ENCODE data around the gene MN1. TPM values are rescaled to one million over a fixed set of nuclear protein-coding genes. Genes with fewer than 3 reads are reported as not detected.

Gene MN1
- total RNA-seq, 2 donors from 2014 or later: 1.0 to 5.6 TPM

GRCh38 chr22:27775758-27776649 lies 25.6 kb downstream of the MN1 start:
- Histone ChIP-seq H3K36me3 (replicated peaks in 1 of 2; ENCODE audit: insufficient read depth in 1 of 2, low read depth in 2 of 2) (no peaks in the 10 kb centered on the region), H3K9me3 (no peaks in the 10 kb centered on the region), H3K4me3 (no peak overlapping the region), H3K4me1 (no peaks in the 10 kb centered on the region), H3K27me3 (no peaks in the 10 kb centered on the region), H3K27ac (no peak overlapping the region)
- intact Hi-C loops (cut with DNase I): no loop called here
- TF ChIP-seq CTCF (IDR thresholded peaks at IDR 0.05): no peak
- TF ChIP-seq POLR2A (IDR thresholded peaks at IDR 0.05): no peak
- DNase-seq (no peak), ATAC-seq (no peak)
- 42 to 49% methylated on average over 13 to 17 of the region's 17 CpGs for WGBS, 2 donors

- ATAC-seq (no peak), DNase-seq (no peak)
- intact Hi-C loops (cut with DNase I): no loop called here
- TF ChIP-seq POLR2A (IDR thresholded peaks at IDR 0.05) (no peak), CTCF (IDR thresholded peaks at IDR 0.05) (no peak)
- Histone ChIP-seq H3K27me3 (no peaks in the 10 kb centered on the region), H3K27ac (no peak overlapping the region), H3K4me3 (no peak overlapping the region), H3K4me1 (no peaks in the 10 kb centered on the region), H3K9me3 (no peaks in the 10 kb centered on the region), H3K36me3 (replicated peaks in 1 of 2; ENCODE audit: insufficient read depth in 1 of 2, low read depth in 2 of 2) (no peaks in the 10 kb centered on the region)
- 71 to 75% methylated on average over 12 to 18 of the region's 18 CpGs for WGBS, 2 donors
Observed at GRCh38 chr22:27775087-27775698, 26.4 kb downstream of the MN1 start.

- TF ChIP-seq POLR2A (IDR thresholded peaks at IDR 0.05): no peak
- no peak for TF ChIP-seq CTCF (IDR thresholded peaks at IDR 0.05)
- ATAC-seq (no peak), DNase-seq (no peak)
- intact Hi-C loops (cut with DNase I): no loop called here
- Histone ChIP-seq H3K9me3 (no peaks in the 10 kb centered on the region), H3K36me3 (replicated peaks in 1 of 2; ENCODE audit: insufficient read depth in 1 of 2, low read depth in 2 of 2) (no peaks in the 10 kb centered on the region), H3K4me3 (no peak overlapping the region), H3K4me1 (no peaks in the 10 kb centered on the region), H3K27ac (no peak overlapping the region), H3K27me3 (no peaks in the 10 kb centered on the region)
- WGBS, 2 donors: 88 to 91% methylated on average over 9 of the region's 9 CpGs
Observed at GRCh38 chr22:27774200-27774599, 27.4 kb downstream of the MN1 start.

- Histone ChIP-seq H3K27me3 (no peaks in the 10 kb centered on the region), H3K4me3 (no peak overlapping the region), H3K9me3 (no peaks in the 10 kb centered on the region), H3K27ac (no peak overlapping the region), H3K4me1 (no peaks in the 10 kb centered on the region), H3K36me3 (replicated peaks in 1 of 2; ENCODE audit: insufficient read depth in 1 of 2, low read depth in 2 of 2) (no peaks in the 10 kb centered on the region)
- no peak for ATAC-seq
- TF ChIP-seq POLR2A (IDR thresholded peaks at IDR 0.05) (no peak), CTCF (IDR thresholded peaks at IDR 0.05) (no peak)
- intact Hi-C loops (cut with DNase I): no loop called here
- no peak for DNase-seq
- 70 to 90% methylated on average over 13 to 18 of the region's 18 CpGs for WGBS, 2 donors
Observed at GRCh38 chr22:27772984-27773498, 28.5 kb downstream of the MN1 start.
